Measurements from ENCODE around the gene CNGA1.
"Not testable (repeated sequence)": the region's sequence is repeated elsewhere in the genome, so short reads cannot be mapped to it uniquely, and the experiment has no call there.

The CNGA1 gene

DNA sequence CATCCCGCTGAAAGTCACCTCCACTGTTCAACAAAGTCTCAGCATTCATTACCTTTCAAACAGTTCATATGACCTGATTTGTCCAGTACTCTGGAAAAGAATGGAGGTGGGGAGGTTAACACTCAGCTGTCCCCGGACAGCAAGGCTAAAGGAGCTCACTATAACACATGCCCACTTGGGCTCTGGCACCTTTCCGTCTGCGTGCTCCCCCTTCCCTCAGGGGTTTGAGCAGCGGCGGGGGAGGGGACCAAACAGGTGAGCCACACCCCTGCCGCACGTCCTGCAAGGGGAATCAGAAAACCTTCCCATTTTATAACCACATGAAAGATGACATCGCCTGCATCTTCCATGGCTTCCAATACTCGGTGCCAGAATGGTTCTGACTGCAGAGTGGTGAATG lies 62.2 kb downstream of the CNGA1 start:
- no peak for DNase-seq

DNA sequence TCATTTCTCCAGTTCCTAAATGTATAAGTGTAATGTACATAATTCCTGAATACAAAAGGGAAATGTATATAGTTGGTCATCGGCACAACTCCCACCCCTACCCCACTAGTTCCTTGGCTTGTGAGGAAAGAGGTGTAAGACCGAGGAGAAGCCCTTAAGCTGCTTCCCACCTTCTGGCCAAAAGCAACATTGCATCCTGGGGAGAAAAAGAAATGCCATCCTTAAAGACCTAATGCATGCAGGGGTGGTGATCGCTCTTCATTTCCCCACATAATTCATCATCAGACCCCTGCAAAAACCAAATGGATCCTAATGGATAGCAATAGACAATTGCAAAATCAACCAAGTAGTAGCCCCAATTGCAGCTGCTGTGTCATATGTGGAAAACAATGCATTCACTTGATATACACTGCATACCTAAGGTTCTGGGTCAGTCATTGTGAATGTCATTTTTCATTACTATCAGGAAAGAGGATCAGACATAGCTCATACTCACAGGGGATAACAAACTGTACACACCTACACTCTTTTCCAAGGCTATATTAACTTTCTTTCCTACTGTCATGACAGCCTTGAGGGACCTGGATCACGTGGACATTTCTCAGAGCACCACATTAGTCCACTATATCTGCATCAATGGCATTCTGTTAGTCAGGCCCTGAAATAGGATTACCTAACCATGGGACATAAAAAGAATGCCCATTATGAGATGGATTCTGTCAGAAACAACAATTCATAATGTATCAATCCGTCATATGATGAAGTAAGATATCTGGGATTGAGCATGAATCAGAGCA lies 70.4 kb downstream of the CNGA1 start:
- no peak for DNase-seq

DNA sequence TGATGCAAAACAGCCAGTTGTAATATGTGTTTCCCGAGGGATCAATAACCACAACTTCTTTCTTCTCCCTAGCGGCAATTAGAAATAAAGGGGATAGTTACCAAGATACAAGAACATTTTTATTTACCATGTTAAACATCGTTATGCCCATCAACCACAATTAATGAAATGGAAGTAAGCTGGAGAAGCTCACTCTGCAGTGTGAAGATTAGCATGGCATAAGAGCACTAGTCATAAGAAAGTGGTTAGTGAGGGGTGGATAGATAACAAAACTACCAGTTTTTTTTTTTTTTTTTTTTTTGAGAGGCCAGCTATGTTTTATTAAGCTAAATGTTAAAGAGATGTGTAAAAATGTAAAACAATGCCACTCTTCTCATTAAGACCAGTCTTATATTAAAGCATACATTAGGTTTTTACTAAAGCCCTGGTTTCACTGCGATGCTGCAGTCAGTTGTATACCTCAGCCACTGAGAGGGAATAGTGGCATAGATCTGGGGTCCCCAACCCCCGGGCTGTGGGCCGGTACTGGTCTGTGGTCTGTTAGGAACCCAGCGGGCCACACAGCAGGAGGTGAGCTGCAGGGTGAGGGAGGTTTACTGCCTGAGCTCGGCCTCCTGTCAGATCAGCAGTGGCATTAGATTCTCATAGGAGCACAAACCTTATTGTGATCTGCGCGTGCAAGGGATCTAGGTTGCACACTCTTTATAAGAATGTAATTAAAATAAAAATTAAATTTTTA lies 74.2 kb downstream of the CNGA1 start:
- DNase-seq = no peak

DNA sequence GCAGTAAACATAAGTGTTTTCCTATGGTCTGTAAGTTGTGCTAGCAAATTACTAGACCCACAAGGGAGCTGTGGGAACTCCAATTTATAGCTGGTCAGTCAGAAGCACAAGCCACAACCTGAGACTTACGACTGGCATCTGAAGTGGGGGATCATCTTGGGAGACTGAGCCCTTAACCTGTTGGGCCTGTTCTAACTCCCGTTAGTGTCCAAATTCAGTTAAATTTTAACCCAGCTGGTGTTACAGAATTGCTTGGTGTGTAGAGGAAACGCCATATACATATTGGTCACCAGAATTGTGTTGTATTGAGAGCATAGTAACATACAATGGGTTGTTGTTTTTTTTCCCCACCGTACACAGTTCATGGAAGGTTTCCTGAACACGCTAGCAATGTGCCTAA lies 77.0 kb downstream of the CNGA1 start:
- DNase-seq = no peak

DNA sequence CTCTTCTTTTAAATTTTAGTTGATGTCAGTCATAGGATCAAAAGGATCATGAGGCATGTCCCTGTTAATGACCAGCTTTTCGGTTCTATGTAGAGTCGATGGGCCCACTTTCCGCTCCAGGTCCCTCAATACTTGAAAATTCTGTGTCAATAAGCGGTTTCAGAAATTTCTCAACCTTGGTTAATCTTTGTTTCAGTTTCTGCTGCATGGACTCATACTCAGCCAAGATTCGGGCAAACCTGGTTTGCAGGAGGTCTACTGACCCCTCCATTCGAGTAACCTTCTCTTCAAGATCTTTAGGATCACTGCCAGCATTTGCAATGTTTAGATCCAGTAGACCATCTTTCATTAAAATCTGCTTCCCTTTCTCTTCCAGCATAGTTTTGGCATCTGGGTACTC lies 80.1 kb downstream of the CNGA1 start:
- DNase-seq = no peak

DNA sequence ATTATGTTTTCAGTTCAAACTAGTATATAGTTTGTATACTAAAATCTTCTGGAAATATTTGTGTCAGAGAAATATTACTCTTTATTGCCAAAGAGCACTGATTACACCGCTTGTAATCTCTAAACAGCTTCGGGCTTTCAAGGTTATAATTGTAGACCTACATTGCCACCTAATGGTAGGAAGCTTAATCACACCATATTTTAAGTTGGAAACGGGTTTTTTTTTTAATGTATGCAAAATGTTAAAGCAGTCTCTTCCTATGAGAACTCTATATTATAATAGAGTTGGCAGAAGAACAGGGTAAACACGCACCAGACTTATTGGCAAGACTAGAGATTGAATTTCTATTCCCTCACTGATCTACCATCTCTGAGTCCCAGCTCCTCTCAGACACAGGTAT lies 82.6 kb downstream of the CNGA1 start:
- DNase-seq = no peak

DNA sequence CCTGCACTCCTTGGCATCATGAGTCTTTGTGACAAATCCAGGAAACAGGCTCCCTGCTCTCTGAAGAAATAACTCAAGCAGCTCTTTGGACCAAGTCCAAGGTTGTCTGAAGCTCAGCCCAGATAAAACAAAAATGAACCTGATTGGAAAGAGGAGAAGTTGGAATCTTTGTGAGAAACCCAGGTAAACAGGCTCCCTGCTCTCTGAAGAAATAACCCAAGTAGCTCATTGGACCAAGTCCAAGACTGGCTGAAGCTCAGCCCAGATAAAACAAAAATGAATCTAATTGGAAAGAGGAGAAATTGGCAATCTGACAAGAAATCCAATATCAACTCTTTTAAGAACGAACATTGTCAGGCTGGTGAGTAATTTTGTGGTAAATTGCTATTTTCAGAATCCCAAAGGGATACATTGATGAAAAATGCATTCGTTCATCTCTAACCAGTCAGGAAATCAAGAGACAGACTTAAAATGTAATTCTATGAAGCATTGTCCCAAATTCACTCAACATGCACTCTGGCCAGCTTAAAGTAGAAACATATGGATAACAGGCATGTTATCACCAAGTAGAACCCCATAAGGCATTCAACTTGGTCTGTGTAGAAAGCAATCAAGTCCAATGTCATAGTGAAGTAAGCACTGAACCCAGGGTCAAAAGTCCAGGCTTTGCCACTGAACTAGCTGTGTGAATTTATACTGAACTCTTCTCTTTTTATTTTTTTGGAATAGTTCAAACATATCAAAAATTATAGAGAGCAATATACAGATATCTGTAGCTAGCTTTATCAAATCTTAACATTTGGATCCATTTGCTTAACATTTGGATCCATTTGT lies 85.3 kb downstream of the CNGA1 start:
- no peak for DNase-seq

DNA sequence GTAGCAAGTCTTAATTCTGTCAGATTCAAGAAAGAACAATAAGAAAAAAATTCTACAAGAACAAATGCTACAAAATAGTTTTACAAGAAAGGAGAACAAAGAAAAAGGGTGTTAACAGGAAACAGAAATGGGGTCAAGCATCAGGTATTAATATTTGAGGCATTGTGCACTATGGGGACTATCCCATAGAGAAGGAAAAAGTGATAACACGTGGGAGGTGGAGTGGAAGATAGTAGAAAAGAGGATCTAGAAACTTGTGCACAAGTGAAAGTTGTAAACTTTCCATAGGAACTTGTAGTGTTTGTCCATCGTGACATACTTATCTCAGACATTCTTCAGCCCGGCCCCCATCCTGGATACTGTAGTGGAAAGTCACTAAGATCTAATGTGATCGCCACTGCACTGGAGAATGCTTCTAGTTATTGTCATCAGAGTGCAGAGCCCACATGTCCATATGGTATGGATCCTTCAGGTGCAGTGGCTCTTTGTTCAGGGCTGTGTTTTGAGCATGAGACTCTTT lies 86.7 kb downstream of the CNGA1 start:
- DNase-seq = no peak

DNA sequence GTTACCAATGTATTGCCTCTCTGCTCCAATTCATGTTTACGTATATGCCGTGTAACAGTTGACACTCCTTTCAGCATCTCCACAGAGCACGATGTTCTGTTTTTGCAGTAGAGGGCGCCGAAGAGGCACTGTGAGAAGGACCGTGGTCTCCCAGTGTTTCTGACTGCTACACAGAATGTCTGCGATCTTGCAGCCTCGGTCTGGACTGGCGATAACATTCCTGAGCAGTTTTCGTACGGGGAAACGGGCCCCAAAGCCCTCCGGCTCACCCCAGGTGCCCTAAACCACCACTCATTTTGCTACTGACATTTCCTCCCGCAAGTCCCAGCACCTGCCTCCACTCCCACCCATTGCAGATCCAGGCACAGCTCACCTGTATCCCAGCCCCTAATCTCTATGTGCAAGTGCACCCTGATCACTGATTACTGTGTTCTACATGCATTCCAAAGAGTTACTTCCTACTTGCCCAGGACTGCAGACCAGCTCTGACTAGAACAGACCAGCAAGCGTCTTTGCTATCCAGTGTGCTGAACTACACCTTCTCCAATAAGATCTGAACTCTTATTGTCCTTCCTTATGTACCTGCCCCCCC lies 89.7 kb downstream of the CNGA1 start:
- DNase-seq = peak; percentile 33

DNA sequence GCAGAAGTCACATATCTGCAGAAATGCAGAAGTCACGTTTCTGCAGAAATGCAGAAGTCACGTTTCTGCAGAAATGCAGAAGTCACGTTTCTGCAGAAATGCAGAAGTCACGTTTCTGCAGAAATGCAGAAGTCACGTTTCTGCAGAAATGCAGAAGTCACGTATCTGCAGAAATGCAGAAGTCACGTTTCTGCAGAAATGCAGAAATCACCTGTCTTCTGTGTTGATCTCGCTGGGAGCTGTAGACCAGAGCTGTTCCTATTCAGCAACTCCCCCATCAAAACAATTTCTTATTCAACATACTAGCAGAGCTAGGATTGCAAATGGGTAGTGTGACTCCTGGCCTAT lies 93.2 kb downstream of the CNGA1 start:
- not testable (repeated sequence) for DNase-seq

DNA sequence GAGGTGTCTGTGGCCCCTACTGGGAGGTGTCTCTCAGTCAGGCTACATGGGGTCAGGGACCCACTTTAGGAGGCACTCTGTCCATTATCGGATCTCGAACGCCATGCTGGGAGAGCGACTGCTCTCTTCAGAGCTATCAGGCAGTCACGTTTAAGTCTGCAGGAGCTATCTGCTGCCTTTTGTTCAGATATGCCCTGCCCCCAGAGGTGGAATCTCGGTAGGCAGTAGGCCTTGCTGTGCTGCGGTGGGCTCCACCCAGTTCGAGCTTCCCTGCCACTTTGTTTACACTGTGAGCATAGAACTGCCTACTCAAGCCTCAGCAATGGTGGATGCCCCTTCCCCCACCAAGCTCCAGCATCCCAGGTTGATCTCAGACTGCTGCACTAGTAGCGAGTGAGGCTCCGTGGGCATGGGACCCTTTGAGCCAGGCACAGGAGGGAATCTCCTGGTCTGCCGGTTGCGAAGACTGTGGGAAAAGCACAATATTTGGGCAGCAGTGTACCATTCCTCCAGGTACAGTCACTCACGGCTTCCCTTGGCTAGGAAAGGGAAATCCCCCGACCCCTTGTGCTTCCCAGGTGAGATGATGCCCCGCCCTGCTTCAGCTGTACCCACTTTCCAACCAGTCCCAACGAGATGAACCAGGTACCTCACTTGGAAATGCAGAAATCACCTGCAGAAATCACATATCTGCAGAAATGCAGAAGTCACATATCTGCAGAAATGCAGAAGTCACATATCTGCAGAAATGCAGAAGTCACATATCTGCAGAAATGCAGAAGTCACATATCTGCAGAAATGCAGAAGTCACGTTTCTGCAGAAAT lies 93.8 kb downstream of the CNGA1 start:
- DNase-seq = not testable (repeated sequence)

DNA sequence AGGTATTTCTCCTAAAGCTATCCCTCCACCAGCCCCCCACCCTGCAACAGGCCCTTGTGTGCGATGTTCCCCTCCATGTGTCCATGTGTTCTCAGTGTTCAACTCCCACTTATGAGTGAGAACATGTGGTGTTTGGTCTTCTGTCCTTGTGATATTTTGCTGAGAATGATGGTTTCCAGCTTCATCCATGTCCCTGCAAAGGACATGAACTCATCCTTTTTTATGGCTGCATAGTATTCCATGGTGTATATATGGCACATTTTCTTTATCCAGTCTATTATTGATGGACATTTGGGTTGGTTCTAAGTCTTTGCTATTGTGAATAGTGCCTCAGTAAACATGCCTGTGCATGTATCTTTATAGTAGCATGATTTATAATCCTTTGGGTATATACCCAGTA lies 99.3 kb downstream of the CNGA1 start:
- DNase-seq = not testable (repeated sequence)

DNA sequence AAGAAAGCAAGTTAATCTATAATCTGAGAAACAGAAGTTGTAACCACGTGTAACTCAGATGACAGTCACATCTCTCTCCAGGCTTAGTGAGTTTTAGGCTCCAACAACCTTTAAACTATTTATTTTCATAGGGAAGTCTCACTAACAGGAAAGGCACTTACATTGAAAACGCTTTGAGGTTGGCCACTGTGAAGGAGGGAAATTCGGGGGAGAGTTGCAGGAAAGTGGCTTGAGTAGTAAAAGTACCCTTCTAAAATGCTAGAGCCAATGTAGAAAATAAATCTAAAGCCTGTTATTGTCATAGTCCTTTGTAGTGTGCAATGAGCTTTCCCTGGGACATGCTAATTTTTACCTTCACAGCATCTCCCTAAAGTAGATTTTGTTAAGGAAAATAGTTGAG lies 101.1 kb downstream of the CNGA1 start:
- no peak for DNase-seq

DNA sequence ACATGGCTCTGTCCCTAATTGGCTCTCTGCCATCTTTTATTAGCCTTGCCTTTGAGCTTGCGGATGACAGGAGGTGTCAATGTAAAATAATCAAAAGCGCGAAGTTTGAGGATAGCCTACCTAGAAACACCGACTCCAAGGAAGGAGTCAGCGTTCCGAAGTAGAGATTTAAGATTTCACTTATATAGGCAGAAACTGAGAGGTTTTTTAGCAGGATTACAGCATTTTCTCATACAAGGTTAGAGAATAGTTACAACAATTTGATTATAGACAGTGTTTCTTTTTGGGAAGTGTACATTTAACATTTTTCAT lies 101.6 kb downstream of the CNGA1 start:
- DNase-seq = no peak

DNA sequence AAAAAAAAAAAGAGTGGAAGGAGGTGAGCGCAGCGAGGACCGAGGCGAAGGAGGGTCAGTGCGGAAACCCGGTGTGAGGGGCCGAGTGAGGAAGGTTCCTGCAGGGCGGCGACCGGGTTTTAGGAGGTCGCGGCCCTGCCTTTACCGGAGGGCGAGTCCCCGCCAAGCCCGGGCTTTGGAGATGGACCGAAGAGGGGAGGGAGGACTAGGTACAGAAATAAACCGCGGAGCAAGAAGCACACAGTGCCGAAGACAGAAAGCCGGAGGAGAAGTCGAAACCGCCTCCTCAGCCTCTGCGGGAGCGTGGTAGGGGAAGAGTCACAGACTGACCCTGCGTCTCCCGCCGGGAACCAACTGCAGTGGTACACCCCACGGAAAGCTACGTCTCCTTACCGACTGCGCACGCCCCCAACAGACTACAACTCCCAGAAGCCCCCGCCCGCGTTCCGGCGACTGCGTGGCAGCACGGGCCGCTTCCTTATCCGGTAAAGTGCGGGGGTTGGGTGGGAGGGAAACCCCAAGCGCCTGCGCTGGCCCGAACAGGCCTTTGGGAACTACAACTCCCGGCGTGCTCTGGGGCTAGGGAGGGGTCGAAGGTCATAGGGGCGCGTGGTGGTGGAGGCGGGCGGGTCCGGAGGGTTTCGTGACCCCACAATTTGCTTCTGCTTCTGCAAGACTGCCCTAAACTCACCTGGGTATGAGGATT lies 102.1 kb downstream of the CNGA1 start, which contains the start of gene NFXL1:
TSS of gene NFXL1 (minus strand) at position 364 of the 706 bp plus-strand sequence. CDS start 380 bp downstream, outside the sequence.
- DNase-seq = peak; percentile 98

DNA sequence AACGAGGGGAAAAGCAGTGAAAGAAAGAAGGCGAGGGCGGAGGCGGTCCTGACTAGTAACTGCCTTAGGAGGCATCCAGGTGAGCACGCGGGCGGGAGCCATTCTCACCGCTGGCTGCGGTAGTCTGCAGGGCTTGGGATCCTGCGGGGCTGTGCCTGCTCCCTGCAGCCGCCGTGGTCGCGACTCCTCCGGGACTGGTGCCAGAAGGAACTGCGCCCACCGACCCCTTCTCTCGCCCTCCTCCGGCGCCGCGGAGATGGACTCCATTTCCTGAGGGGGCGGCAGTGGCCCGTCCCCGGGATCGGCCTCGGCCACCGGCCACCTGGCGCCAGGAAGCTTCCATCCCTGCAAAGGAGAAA lies 102.6 kb downstream of the CNGA1 start:
- DNase-seq = peak; percentile 19

DNA sequence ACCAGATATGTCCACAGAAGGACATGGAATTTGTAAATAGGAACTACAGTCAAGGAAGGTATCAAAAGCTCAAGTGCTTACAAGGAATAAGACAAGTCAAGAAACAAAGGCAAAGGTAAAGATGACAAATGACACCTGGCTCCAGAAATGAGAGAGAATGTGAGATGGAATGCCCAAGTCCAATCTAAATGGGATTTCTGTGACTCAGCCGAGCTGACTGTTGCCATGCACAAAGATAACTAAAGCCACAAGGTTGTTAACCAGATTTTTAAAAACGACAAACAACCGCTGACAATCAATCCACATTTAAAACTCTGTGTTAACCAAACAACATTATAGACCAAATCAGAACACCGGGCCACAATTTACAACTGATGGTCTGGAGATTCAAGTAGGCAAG lies 103.2 kb downstream of the CNGA1 start:
- no peak for DNase-seq

DNA sequence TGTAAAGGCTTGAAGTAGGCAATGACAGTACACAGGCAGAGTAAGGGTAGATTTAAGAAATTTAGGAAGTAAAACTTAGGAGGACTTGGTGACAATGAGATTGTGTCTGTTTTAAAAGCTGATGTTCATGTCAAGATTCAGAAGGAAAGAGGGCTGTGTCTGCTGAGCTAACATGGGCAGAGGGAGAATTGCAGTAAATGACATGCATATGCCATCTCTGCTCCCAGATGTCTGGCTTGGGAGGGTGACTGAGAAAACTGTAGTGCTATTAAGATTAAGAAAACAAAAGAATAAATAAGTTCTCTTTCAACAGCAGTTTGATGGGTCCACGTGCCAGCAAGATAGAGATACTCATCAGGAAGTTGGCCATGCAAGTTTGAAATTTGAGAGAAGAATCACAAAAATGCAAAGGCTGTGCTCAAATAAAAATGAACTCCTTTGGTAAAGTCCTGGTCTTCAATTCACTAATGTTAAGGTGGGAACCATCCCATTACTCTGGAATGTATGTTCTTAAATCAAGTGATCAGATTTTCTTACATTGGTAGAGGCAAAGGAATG lies 109.3 kb downstream of the CNGA1 start:
- DNase-seq = no peak

DNA sequence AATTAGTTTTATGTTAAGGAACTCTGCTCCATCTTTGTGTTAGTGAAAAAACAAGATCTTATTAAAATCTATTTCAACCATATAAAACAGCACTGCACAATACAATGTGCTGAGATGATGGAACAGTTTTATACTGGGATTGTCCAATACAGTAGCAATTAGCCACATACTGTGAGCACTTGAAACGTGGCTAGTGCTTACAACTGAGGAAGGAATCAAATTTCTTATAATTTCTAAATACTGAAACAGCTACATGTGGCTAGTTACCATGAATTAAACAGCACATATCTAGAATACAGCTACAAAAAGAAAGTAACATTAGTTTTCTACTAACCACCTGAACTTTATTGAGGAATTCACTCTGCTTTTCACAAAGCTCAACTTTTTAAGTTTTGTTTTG lies 116.8 kb downstream of the CNGA1 start:
- no peak for DNase-seq

DNA sequence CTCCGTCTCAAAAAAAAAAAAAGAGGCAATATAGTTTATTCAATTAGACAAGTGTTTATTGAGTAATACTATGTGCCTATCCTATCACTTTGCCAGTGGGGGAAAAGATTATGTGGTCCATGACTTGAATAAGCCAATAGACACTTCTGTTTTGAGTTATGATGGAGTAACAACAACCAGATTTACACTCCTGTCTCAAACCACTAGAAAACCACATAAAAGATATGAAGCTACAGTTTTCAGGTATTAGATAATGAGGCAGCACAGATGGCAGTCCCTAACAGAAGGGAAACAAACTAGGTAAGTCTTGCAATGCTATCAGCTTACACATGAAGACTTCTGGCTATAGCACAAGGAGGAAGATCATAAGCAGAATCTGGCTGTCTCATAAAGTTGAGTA lies 124.6 kb downstream of the CNGA1 start:
- DNase-seq = no peak

Measured in stimulated activated naive CD4-positive, alpha-beta T cell treated with Interleukin-2 at 50 U/mL for 16 hours (primary cell).